ENCODE data around the gene CYP3A7. TPM values are rescaled to one million over a fixed set of nuclear protein-coding genes. Genes with fewer than 3 reads are reported as not detected.
"Not testable (repeated sequence)": the region's sequence is repeated elsewhere in the genome, so short reads cannot be mapped to it uniquely, and the experiment has no call there.

CYP3A7 gene
- total RNA-seq, 1 donor from 2014 or later = not detected

- no peak for ATAC-seq
These were observed 69.0 kb downstream of the CYP3A7 start for GRCh38 chr7:99666013-99666395.

GRCh38 chr7:99665312-99666012 is 69.5 kb downstream of the CYP3A7 start:
- no peak for ATAC-seq

GRCh38 chr7:99657879-99658278 is 77.1 kb downstream of the CYP3A7 start:
- not testable (repeated sequence) for ATAC-seq

Other genes starting within 250 kb of the CYP3A7 start
- gene ZNF394, start 234.9 kb downstream of the CYP3A7 start, total RNA-seq = 15.4 TPM
- 3.3 TPM for gene ZKSCAN5, start 230.5 kb downstream of the CYP3A7 start, total RNA-seq
- gene FAM200A, start 183.1 kb downstream of the CYP3A7 start, total RNA-seq = 3.3 TPM
- gene ZNF655, start 176.6 kb downstream of the CYP3A7 start, total RNA-seq = 49.9 TPM
- gene TMEM225B, start 136.9 kb downstream of the CYP3A7 start, total RNA-seq = 1.00 TPM
- 9.6 TPM for gene ZSCAN25, start 118.2 kb downstream of the CYP3A7 start, total RNA-seq
- gene CYP3A5, start 55.2 kb downstream of the CYP3A7 start, total RNA-seq = 26.4 TPM
- 0.24 TPM for gene CYP3A4, start 49.0 kb upstream of the CYP3A7 start, total RNA-seq
- not detected for gene CYP3A43, start 92.8 kb upstream of the CYP3A7 start, total RNA-seq
- gene OR2AE1, start 141.8 kb upstream of the CYP3A7 start, total RNA-seq = 0.28 TPM
- 13.9 TPM for gene TRIM4, start 184.3 kb upstream of the CYP3A7 start, total RNA-seq
- gene GJC3, start 194.4 kb upstream of the CYP3A7 start, total RNA-seq = 0.20 TPM
- 10.8 TPM for gene AZGP1, start 240.8 kb upstream of the CYP3A7 start, total RNA-seq

Measured in esophagus mucosa (tissue), 1 donor.